GM18499 (cell line): Measurements from ENCODE around the gene PLA2G4E.

Experiments
- ATAC-seq: cut with Tn5 transposase; IDR thresholded peaks from one replicate; pipeline ENCODE4 v1.9.1; 2021; ENCODE audit warnings: moderate number of reproducible peaks; ENCODE audit not compliant: insufficient read depth, unreplicated experiment

Gene PLA2G4E

DNA sequence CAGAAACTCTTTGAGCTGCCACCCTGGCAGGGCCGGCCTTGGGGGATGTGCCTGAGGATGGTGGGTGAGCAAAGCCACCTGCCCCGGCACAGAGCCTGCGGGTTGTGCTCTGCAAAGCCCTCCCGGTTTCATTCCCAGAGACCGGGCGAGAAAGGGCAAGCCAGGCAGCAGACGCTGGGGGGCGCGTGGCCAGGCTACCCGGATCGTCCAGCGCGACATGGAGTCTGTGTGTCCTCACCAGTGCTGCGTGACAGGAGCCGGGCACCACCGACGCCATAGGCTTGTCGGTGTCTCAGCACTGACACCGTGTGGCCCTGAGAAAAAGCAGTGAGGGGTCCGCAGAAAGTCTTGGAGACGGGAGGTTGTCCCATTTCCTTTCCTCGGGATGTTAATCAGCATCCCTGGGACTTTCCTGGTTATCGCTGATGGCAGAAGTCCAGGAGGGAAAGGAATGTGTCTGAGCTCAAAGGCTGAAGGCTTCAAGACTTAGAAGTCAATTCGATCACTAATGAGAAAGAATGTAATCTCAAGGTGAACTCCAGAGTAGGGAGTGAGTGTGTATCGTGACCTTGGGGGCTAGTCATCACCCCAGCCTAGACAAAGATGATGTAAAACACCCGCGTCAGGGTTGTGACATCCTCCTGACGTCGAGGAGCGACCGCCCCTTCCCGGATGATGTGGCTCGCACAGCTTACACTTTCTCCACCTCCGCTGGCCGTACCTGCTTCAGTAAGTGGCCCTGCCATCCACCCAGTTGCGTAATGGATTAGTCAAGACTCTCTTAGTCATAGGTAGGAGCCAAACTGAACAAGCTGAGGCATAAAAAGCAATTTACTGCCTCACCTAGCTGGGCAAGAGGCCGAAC lies 36.3 kb upstream of the PLA2G4E start:
- ATAC-seq: no peak

DNA sequence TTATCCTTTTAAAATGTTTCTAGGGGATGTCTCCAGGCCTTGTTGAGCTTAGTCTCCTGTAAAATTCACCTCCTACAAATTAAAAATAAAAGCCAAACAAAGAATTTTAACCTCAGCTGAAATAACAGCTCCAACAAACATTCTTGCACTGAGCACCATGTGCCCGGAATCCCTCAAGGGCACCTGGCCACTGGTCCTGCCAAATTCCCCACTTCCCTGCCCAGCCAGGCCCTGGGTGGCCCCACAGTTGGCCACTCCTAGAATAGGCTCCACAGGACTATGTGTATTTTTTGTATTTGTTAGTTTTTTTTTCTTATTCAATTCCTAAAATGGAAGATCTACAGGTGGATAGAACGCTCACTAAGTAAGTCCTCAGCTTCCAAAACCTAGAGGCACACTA lies 33.1 kb upstream of the PLA2G4E start:
- ATAC-seq: no peak

DNA sequence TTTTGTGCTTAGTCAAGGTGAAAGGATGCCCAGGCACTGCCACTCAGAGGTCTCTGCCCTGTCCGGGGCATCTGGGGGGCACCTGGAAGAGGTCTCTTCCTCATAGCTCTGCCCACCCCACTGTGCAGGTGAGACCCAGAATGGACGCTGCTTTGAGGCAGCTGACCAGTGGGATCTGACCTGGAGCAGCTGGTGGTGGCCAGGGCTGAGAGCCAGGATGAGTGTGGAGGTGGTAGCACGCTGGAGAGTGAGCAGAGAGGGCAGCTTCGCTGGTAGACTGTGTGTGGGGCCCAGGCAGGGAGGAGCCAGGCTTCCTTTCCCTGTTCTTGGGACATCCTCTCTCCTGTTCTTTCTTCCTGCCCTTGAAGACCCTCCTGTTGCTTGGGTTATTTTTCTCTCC lies 32.2 kb upstream of the PLA2G4E start:
- ATAC-seq: no peak

DNA sequence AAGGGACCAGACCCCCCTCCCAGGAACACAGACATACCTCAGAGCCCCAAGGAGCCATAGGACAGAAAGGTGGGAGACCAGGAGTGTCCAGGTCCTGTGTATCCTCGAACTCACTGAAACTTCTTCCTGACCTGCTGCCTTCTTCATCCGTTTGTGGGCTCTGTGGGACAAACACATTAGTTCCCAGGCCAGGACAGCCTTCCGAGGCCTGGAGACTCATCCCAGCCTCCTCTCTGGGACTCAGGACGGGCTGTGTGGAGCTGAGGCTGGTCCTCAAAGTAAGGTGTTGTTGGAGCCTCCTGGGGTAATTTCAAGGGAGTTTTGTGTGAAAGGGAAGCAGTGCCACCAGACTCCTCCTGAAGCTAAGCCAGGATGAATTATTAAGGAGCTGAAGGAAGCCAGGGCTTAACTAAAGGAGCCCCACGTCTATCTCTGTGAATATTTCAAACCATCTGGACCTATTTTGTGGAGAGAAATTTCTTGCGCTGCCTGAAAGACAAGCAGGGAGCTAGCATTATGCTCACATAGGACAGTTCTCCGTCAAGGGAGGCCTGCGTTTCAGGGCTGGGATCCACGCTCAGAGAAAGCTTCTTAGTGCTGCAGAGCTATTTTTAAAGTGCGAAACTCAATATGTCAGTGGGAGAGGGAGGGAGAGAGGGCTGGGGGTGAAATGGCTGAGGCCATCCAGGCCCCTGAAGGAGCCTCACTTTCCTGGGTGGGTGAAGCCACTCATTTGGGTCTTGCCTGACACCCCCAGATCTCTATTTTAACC lies 29.8 kb upstream of the PLA2G4E start:
- no peak for ATAC-seq

DNA sequence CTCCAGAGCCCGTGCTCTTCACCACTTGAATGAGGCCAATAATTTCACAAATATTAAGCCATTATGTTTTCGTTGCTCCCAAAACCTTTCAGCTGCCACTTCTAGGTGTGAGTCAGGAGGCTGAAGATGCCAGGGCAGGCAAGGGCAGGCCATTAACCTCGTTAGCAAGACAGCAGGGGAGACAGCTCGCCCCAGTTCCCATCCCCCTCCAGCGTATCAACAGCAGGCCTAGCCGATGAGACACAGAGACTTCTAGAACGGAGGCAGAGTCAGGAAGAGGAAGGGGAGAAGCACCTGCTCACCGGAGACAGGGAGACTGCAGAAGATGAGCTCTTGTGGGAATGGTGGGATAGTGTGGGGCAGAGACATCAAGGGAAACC lies 28.0 kb upstream of the PLA2G4E start:
- no peak for ATAC-seq

DNA sequence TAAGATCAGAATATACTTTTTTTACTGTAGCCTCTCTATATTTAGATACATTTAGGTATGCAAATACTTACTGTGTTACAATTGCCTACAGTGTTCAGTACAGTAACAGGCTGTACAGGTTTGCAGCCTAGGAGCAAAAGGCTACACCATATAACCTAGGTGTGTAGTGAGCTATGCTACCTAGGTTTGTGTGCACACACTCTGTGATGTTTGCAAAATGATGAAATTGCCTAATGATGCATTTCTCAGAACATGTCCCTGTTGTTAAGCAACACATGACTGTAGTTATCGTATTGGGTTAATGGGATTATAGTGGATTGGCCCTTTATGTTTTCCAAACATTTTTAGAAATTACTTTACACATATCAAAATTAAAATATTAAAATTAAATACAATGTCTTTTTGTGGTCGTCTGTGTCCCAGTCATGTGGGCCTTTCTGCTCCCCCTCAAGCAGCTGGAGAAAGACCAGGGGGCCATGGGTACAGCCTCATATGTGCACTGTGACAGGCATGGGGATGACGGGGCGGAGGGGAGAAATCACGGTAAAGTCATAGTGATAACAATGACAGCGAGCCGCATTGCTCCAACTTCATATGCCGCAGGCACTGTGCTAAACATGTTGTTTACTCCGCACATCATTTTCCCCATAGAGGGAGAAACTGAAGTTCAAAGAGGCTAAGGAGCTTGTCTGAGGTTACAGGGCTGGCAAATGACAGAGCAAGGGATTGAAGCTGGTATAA lies 27.4 kb upstream of the PLA2G4E start:
- ATAC-seq: no peak

DNA sequence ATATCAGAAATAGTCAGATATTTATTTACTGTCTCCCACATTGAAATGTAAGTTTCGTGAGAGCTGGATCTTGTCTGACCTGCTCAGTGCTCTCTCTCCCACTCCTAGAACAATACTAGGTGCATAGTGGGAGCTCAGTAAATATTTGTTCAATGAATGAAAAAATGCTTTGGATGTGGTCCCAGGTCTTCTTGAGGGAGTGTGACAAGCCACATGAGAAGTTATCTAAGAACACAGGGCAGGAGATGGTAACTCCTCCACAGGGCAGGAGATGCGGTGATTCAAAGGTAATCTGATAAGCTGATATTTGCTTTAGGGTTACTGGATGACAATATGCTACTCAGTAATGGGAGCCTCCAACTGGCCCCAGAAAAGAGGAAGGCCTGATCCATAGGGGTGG lies 25.8 kb upstream of the PLA2G4E start:
- ATAC-seq: no peak

DNA sequence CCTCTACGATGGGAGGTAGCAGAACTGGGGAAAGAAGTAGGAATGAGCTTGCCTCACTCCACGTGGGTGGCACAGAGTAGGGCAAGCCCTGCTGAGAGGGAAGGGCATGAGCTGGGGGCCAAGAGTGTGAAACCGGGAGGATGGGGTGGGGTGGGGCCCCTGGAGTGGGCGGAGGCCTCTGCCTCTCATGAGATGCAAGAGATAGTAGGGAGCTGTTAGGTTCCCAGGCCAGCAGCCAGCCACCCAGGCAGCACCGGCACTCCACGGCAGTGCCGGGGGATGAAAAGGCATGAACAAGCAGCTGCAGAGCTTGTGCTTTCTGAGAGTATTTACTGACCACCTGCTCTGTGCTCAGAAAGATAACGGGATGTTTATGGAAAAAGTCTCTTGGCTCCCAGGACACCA lies 24.4 kb upstream of the PLA2G4E start:
- ATAC-seq: no peak

DNA sequence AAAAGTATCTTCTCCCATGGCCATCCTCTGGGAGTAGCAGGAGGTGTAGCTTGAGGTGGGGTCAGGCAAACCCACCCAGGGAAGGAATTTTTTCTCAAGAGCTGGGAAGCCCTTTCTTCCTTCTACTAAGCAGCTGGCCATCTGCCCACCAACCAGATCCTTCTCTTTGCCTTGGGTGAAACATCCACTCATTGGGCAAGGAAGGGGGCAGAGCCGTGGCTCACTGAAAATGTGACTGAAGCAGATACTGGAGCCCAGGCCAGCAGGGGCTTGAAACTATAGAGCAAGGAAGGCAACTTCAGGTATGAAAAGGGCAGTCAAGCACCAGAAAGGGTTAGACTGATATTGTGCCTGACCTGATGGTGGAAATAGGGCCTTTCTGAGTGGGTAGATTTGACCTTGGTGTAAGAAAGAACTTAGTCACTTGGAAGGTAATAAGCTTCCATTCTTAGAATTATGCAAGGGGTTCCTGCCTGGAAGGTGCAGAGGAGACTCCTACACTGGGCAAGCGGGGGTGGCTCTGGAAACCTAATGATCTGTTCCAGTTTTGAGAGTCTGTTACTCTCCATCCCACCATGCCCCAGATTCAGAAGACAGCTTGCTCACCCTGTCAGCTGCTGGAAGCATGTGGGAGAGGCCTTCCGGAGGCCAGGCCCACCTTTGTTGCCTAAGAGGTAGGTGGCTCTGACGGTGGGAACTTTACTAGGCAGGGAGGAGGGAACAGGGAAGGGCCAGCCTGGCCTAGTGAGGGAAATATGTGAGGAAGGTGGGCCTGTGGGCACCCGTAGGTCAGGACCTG lies 22.0 kb upstream of the PLA2G4E start:
- ATAC-seq: no peak

DNA sequence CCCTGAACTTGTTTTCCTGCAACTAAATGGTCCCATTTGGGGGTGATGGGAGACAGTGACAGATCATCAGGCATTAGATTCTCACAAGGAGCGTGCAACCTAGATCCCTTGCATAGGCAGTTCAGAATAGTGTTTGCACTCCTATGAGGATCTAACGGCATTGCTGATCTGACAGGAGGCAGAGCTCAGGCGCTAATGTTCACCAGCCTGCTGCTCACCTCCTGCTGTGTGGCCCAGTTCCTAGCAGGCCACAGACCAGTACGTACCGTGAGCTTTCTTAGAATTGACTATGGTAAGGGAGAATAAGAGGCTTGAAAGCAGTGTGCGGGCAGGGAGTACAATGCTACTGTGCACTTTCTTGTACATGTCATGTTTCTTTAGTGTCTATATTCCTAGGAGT lies 17.6 kb upstream of the PLA2G4E start:
- ATAC-seq: no peak

DNA sequence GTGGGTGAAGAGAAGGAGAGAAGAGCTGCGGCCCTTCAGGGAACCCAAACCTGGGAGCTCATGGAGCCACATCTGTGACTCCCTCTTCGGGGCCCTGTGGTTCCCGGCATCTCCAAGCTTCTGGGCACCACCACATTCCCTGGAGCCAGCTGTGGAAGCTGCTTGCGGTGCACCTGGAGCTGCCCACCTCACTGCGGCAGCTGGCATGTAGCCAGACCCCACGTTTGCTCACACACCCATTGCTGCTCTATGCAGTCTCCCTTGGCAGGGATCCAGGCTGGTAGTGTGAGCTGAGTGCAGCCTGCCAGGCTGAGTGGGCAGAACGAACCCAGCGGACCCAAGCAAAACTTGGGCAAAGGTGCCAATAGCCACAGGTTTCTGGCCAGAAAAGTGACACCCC lies 16.8 kb upstream of the PLA2G4E start:
- no peak for ATAC-seq

DNA sequence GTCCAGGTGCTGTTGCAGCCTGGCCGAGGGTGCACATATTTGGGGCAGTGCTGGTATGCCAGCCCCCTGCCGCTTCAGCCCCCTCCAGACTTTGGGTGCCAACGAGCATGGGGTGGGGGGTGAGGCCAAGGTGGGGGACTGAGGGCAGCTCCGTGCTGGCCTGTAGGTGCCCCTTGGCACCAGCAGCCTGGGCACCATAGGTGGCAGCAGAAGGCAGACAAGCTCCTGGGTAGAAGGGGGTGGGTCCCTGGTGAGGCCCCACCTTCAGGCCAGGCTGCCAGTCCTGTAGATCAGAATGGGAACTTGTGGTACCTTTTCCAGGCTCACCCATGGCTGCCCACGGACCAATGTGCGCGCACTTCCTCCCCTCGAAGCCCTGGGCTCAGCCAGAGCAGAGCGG lies 16.1 kb upstream of the PLA2G4E start:
- ATAC-seq: no peak

DNA sequence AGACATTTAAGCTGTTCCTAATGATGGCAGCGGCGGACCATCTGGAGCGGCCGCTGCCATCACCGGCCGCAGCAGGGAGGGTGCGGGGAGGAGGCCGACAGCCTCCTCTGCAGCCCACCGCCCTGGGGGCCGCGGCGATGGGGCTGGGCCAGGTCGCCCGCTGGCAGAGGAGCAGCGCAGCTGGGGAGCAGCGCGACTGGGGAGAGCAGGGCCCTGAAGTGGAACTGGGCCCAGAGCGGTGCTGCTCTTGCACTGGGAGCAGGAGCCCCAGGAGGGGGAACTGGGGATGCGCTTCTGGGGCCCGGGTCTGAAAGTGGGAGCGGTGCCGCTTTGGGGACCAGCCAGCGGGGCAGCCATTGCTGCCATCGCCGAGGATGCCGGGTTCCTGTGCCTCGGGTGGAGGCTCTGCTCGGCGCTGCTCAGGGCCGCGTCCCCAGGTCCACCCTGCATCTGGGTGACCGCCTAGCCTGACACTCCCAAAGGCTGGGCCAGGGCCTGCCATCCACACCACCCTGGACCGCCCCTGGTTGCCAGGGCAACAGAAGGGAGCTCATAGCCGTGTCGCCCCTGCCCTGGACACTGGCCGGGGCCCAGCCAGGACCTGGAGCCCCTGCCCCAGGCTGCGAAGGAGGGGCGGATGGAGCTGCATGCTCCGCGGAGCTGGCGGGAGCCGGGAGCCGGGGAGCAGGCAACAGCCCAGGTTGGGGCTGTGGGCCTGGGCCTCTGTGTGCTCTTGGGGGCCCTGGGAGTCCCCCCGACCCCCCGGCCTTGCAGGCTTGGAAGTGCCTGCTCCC lies 15.5 kb upstream of the PLA2G4E start:
- no peak for ATAC-seq

DNA sequence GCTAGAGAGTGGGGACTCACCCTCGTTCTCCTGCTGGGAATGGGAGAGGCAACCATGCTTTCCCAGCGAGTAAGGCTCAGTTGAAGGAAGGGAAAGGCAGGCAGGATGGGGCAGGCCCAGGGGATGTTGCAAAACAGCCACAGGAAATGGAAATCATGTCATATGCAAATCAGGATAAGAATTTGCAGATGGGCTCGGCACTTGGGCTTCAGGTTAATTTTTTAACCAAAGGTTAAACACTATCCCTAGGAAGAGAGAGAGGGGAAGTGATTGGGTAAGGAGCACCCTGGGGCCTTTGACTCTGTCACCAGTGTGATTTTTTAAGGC lies 14.6 kb upstream of the PLA2G4E start:
- no peak for ATAC-seq

DNA sequence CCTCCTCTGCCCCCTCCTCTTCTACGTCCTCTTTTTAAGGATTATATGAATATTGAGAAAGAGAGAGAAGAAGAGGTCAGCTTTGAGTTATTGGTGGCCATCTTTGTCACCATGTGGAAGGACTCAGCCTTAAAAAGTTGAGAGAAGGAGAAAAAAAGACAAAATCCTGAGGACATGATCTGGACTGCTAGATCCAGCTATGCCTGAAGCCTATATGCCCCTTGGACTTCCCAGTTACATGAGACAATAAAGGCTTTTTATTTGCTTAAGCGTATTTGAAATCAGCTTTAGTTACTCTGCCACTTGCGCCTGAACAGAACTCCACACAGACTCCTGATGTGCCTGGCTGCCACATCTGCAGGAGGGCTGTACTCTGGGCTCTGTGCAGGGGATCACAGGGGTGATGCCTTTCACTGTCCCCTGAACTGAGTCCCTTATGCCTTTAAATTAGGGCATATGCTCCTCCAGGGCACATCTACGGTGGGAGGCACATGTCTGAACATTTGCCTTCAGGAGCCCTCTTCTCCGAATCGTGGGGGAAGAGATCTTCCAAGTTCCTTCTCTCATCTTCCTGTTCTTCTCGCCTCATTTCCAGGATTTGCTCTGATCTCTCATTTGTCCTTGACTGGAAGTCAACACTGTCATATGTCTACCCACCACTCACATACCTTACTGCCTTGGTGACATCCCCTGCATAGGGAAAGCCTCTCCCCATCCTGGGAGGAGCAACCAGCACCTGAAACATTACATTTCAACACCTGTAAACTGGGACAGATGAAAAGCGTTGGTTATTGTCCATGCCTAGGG lies 14.0 kb upstream of the PLA2G4E start:
- ATAC-seq: no peak

DNA sequence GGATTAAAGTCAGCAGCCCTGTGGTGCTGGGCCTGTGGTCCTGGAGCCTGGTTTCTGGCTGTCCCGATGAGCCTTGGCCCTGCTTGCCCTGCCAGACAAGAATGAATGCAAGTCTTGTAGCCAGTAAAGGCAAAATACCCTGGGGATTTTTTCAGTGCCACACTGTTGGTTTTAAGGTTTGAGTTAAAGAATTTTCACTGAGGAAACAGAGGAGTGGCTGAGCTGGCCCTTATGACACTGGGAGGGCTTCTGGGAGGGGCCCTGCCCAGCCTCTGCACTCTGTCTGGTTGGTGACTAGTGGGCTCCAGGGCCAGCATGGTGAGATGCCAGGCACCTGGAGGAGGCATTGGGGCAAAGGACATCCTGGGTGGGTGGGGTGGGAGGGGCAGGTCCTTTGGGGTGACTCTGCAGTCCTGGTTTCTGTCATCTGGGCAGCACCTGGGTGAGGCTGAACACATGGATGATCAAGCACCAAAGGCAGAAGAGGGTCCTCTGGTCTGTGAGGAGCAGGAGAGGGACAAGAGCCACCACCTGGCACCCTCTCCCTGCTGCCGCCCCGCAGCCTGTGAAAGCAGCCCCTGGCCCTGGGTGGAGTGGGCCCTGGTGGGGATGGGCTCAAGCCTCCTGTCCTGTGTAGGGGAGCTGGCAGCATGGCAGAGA lies 12.5 kb upstream of the PLA2G4E start:
- no peak for ATAC-seq

DNA sequence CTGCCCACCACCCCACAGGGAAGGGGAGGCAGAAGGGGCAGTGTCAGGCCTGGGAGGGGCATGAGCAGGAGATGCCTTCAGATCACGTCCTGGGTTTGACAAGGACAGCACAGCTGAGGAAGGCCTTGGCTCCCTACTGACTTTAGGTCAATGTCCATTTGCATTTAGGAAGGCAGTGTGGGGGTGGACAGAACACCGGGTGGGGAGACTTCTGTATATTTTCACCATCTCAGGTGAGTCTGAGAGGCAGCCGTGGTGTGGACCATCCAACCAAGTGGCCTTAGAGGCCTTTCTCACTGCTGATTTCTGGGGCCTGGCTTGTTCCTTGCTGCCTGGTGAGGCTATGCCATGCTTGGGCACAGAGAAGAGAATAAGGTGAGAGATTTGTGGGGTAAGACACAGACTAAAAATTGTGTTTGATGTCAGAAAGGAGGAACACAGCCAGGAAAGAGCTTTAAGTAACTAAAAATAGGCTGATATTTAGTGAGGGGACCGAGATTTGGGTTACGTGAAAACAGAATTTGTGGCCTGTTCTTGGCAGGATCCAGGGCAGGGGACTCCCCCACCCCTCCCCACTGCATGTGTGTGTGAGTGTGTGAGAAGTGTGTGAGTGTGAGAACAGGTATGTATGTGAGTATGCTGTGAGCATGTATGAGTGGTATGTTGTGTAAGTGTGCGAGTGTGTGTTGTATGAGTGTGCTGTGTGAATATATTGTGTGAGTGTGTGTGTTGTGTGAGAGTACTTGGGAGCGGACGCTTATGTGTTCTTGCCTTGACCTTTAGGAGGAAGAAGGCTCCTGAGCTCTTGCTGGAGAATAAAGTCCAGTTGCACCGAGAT lies 11.8 kb upstream of the PLA2G4E start:
- no peak for ATAC-seq
